Endometrium (tissue), 2 donors: Measurements from ENCODE around the gene BAAT.
"Not testable (repeated sequence)": the region's sequence is repeated elsewhere in the genome, so short reads cannot be mapped to it uniquely, and the experiment has no call there.

Source experiments
- FAIRE-seq: peaks from 2 replicates; lab custom pipeline; 2012; peaks lifted over from hg19 to GRCh38; lab: Jason Lieb, UNC
- donor health status: control.
- donor health status: control.

The BAAT gene

DNA sequence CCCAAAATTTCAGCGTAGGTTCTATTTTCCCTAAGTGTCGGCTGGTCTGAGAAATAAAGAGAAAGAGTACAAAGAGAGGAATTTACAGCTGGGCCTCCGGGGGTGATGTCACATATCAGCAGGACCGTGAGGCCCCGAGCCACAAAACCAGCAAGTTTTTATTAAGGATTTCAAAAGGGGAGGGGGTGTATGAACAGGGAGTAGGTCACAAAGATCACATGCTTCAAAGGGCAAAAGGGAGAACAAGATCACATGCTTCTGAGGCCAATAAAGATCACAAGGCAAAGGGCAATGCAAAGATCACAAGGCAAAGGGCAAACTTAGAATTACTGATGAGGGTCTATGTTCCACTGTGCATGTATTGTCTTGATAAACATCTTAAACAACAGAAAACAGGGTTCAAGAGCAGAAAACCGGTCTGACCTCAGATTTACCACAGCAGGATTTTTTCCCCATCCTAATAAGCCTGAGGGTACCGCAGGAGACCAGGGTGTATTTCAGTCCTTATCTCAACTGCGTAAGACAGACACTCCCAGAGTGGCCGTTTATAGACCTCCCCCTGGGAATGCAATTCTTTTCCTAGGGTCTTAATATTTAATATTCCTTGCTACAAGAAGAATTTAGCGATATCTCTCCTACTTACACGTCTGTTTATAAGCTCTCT is at the start of gene BAAT:
BAAT (minus strand) TSS at position 134 of the 664 bp plus-strand sequence. CDS start 13,602 bp downstream, outside the sequence.
- FAIRE-seq: not testable (repeated sequence)

DNA sequence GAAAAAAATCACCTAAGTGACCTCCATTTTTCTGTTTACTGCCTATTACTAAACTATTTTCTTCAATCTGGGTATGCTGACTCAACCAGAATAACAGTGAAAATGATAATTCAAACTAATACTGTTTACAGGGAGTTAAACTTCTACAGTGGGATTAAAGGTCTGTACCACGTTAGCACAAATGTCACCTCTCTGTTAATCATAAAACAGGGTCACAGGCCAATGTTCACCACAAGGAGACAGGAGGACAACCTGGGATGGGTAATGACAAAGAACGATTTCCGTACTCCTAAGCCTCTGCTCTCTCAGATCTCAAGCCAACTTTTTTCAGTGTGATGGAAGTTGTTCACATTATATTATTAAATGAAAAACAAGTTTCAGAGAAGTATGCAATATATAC is 48.4 kb upstream of the BAAT start:
- FAIRE-seq: no peak

DNA sequence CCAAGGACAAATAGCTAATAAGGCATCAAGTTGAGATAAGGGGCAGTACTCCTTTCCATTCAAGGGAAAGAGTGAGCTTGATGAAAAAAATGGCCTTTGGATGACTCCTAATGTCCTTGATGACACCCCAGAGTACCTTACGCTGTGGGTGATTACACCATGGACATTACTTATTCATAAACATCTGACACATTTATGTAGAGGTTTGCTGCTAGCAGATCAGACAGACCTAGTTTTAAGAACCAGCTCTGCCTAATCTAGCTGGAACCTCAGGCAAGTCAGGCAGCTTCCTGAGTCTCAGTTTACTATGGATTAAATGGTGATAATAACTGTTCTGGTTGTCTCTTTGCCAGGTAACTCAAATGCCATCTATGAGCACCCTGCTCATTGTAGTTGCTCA is 47.9 kb upstream of the BAAT start:
- FAIRE-seq: no peak

DNA sequence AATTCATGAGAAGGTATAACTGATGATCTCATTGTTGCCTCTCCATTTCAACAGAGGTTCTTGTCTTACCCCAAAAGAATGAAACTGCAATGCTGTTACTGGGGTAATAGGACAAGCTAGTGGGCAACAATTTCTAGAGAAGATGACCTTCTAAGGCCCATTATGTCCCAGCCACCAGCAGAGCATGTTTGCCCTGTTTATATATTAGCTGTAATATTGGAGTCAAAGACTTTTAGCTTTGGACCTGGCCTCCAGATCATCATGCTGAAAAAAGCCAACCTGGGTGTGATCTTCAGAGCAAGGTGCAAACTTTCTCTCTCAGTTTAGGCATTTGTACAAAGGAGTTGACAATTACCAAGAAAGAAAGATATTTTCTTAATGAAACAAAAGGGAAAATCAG is 47.4 kb upstream of the BAAT start:
- FAIRE-seq: no peak

DNA sequence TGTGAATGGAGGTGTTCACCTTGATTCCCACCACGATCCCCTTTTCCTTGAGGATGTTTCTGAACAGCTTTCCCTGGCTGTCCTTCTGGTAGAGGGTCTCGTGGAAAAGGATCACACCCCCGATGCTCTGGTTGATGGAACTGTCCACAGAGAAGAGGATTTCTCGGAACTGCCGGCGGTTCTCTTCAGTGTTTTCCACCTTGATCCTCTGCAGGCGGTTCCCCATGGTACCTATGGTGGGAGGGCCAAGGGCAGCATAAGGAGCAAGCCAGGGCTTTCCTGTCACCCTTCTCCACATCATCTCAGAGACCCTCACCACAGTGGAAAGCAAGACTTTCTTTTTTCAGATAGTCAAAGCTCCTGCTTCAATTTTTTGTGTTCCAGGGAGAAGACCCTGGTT is 44.9 kb upstream of the BAAT start:
- no peak for FAIRE-seq

DNA sequence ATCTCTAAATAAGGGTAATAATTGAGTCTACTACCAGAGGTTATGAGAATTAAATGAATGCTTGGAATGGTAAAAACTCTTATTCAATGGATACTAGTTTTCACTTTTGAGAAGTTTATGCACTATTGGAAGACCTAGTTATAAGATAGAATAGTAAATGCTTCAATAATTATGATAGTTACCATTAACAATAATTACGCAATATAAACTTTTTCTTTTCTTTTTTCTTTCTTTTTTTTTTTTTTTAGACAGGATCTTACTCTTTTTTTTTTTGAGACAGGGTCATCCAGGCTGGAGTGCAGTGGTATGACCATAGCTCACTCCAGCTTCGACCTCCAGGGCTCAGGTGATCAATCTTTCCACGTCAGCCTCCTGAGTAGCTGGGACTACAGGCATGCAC is 44.1 kb upstream of the BAAT start:
- no peak for FAIRE-seq

DNA sequence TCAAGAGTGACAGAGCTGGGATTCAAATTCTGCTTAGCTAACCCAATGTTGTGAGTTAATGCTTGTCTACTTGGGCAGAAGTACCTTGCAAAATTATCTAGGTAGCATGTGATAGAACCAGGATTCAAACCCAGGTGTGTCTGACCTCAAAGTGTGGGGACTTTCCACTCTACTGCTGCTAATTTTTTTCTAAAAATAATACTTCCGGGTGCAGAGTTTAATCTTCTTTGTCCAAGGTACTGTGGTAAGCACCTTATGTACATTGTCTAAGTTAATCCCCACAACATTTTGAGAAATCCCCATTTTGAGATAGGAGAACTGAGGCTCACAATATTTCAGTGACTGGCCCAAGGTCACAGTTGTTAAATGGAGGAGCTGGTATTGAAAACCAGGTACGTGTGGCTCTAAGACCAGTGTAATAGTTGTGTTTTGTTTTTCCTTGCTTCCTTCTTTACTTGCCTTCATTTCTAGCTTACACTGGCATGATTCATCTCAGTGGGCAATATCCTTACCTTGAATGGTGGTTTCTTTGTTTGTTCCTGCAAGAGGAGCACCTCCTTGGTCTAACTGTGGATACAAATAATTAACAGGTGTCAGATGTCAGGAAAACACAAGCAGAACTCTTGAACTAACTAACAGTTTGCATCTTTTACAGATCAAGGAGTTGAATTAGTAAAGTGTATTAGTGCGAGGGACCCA is 43.3 kb upstream of the BAAT start:
- FAIRE-seq: no peak

DNA sequence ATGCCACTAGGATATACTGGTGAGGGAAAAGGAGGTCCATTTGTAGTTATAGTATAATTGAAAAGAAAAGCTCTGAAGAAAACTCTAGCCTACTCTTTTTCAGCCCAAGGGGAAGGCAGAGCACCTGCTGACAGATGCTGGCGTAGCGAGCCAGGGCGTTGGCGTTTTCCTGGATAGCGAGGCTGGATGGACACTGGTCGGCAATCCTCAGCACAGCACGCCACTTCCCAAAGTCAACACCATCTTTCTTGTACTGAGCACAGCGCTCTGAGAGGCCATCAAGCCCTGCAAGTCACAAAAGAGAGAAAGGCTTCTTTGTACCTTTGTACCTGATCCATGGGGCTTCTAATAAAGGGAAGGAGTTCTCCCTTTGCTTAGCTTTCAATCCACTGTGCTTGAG is 42.6 kb upstream of the BAAT start:
- no peak for FAIRE-seq

DNA sequence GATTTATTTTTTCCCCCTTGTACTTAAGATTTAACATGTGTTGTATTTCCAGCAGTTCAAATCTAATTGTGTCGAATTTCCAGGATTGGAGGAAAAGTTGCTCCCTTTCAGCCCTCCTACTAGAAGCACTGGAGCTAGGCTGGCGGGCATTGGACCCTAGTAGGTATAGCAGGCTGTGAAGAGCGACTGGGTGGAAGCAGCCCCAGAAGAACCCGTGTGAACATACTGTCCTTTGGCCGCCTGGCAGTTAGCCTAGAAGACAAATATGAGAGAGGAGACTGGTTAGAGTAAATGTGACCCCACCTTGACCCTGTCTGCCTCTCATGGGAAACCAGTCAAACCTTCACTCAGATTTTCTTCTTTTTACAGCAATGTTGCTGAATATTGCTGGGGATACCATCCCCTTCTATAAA is 36.9 kb upstream of the BAAT start:
- FAIRE-seq: no peak

DNA sequence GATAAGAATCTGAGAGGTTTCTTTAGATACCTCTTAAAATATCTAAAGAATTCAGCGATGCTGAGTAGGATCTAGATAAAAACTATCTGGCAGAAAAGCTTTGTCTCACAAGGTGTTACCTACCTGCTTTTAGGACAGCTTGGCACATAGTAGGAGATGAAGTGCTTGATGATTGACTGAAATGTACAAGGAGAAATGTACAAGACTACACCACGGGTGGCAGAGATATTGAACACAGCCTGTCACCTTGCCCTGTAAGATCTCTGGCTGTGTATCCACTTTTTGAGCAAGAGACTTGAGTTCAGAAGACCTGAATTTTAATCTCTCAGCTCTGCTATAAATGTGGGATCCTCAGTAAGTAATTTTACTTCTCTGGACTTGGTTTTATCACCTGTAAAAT is 35.1 kb upstream of the BAAT start:
- no peak for FAIRE-seq

DNA sequence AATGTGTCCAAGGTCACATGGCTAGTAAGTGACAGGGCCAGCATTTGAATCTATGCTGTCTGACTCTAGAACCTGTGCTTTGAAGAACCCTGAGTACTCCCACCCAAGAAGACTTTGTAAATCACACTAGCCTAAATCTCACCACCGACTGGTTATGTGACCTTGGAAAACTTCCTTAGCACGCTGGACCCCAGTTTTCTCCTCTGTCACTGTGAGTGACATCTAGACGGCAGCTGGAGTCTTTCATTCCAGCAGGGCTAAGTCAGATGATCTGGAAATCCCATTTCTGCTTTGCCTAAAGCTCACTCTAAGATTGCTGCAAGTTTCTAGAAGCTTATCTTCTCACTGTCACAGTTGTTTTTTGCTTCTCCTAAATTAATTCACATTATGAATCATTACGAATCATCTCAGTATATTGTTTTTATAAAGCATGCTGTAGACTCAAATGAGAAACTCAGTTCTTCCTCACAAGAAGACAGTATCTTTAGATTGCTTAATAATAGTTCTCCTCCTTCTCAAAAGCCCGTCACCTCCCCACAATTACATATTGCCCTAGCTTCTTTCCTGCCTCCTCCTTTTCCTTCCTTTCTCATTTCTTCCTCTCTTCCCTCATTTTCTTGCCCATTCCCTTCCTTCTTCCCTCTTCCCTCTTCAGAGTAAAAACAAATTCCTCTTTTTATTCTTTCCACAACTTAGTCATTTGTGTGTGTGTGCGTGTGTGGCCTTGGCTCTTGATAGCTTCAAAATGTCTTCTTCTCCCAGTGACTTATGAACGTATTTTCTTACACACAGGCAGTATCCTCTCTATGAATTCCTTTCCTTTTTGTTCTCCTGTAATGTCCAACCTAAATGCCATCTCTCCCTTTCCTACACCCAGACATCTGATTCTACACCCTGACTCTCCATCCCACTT is 34.0 kb upstream of the BAAT start:
- no peak for FAIRE-seq

DNA sequence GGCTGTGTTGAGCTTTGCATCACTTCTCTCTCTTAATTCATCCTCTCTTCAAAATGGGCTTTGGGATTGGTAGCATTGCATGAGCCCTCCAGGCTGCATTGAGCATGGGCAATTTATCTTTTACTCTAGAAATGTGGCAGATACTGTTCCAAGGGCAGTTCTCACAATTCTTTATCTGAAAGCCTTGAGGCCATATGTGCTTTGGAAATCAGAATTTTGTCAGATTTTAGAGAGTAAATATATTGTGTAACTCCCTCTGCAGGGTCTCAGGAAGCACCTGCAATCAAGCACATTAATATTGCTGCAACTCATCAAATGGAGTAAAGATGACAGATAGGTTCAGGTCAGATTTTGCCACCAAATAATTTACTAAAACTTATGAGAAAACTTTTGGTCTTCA is 33.2 kb upstream of the BAAT start:
- FAIRE-seq: no peak

DNA sequence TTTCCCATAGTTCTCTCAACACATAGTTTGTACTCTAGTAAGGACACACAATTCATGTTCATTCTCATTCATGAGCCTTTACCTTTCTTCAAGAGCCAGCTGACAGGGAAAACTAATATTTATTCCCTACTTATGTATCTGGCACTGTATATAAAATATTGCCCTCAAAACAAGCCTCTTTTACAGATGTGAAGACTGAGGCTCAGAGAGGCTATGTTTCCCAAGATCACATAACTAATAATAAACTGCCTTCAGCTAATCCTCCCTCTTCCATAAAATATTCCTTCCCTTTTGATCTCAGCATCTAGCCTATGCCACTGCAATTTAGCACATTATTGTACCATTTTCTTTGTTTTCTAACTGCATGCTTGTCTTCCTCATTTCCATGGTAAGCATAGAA is 32.6 kb upstream of the BAAT start:
- no peak for FAIRE-seq

DNA sequence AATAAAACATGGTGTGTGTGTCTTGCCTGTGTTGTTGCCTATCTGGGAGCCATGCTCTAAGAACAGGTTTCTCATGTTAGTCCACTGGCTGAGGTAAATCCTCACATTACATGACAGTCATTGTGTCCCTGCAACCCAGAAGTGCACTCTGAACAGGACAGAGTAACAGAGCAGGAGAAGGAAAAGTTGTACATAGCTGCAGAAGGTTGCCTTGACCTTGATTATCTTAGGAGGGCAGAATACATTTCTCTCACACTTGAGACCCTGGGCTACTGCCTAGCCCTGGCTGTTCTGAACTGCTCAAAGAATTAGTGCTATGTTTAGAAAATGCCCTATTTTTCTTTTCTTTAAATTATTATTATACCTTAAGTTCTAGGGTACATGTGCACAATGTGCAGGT is 30.8 kb upstream of the BAAT start:
- no peak for FAIRE-seq

DNA sequence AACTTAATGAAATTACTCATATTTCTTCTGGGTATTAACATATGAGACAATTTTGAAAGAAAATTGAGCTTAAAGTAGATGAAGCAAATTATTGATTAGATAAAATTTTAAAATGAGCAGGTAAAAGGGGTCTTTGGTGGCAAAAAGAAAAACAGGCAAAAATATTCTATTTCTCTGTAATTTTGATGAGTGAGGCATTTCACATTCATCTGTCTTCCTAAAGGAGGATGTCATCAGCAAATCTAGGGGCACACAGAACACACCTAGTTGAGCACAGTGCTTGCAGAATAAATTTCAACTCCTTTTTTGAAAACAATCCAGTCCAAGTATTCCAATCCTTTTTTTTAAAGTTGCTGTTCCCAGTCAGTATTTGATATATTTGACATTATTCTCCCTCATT is 30.0 kb upstream of the BAAT start:
- no peak for FAIRE-seq

DNA sequence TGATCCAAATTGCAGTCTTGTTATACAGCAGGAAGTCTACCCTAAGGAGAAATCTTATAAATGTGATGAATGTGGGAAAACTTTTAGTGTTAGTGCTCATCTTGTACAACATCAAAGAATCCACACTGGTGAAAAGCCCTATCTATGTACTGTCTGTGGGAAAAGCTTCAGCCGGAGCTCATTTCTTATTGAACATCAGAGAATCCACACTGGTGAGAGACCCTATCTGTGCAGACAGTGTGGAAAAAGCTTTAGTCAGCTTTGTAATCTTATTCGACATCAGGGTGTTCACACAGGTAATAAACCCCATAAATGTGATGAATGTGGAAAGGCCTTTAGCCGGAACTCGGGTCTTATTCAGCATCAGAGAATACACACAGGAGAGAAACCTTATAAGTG is 24.3 kb upstream of the BAAT start:
- no peak for FAIRE-seq

DNA sequence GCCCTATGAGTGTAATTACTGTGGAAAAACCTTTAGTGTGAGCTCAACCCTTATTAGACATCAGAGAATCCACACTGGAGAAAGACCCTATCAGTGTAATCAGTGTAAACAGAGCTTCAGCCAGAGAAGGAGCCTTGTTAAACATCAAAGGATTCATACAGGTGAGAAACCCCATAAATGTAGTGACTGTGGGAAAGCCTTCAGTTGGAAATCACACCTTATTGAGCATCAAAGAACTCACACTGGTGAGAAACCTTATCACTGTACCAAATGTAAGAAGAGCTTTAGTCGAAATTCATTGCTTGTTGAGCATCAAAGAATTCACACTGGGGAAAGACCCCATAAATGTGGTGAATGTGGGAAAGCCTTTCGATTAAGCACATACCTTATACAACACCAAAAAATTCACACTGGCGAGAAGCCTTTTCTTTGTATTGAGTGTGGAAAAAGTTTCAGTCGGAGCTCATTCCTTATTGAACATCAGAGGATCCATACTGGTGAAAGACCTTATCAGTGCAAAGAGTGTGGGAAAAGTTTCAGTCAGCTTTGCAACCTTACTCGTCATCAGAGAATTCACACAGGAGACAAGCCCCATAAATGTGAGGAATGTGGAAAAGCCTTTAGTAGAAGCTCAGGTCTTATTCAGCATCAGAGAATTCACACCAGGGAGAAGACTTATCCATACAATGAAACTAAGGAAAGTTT is 23.7 kb upstream of the BAAT start:
- no peak for FAIRE-seq

DNA sequence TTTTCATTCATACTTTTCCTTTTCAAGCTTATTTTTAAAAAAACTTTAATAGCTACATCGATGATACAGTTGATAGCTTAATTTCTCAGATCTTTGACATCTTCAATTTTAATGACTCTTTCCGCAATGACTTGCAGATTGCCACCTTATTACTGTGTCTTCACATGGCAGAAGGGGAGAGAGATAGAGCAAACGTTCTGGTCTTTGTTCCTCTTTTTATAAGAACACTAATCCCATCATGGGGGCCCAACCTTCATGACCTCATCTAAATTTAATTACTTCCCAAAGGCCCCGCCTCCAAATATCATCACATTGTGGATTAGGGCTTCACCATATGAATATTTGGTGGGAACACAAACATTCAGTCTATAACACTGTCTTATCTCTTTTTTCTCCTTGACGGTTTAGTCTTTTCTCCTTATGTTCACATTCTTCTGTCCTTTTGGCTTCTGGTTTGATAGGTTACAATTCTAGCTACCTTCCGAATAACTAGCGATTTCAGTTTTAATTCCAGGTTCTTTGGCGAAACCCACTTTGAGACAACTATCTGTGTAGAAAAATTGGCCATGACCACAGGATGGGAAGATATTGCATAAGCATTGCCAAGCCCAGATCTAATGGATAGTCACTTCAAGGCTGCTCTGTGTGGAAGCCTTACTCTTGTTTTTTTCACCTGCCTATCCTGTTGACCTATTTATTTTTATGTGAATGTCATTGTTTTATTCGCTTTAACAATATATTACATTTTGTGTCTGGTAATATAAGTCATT is 18.9 kb upstream of the BAAT start:
- FAIRE-seq: no peak

DNA sequence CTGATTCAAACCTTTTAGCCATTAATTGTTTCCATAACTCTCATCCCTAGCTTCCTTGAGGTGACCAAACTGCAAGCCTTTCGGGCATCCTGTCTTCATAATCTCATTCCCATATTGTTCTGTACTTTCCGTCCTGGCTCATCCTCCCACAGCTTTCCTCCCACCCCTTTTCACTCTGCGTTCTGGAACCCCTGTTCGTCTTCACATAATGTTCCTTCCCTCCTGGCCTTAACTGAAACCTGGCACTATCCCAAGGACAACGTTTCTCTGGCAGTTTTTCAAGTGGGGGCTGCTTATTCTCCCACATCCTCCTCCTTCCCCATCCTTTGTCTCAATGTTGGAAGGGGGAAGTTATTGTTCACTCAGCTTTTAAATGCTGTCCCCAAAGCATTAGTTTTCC is 15.3 kb upstream of the BAAT start:
- FAIRE-seq: no peak

DNA sequence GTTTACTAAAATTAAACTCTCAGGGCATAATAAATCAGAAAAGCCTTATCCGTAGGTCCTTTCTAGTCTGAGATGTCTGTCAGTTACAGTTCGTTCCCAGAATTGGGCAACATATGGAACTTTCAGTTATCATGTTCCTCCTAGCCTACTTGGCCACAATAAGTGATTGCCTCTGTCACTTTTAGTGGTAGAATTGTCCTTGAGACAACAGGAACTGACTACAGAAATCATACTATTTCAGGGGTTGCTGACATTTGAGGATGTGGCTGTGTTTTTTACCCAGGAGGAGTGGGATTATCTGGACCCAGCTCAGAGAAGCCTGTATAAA is 14.8 kb upstream of the BAAT start:
- no peak for FAIRE-seq

DNA sequence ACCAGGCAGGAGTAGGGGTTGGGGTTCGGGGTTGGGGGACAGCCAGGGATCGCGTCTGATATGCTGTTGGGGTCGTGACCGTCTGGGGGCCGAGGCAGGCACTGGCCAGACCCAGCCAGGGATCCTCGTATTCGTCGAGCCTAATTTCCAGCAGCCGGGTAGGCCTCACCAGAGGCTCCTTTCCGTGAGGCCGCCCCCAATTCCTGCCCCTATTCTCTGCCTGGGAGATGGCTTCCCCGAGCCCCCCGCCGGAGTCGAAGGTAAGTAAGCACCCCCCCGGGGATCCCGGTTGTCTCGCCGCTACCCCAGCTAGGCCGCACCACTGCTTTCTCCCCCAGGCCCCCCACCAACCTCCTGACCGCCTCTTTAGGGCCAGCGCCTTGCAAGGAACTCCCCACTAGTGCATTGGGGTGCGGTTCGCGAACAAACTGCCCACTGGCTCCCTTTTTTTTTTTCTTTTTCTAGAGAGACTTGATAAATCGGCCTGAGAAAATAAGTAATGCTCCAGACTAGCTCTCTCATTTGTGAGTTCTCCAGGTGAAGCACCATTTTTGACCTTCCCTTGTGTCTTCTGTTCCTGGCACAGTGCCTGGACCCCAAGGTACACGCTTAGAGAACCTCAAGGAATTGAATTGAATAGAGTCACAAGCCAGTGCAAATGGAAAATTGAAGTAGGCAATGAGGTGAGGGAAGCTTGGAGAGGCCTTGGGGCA is 14.3 kb upstream of the BAAT start:
- no peak for FAIRE-seq
